Measurements from ENCODE around the gene NAT10. TPM values are rescaled to one million over a fixed set of nuclear protein-coding genes. Genes with fewer than 3 reads are reported as not detected.

Gene NAT10
- polyA plus RNA-seq, 1 of the 3 experiments (the other 2 are of a cell fraction), result 31.0 TPM

DNA sequence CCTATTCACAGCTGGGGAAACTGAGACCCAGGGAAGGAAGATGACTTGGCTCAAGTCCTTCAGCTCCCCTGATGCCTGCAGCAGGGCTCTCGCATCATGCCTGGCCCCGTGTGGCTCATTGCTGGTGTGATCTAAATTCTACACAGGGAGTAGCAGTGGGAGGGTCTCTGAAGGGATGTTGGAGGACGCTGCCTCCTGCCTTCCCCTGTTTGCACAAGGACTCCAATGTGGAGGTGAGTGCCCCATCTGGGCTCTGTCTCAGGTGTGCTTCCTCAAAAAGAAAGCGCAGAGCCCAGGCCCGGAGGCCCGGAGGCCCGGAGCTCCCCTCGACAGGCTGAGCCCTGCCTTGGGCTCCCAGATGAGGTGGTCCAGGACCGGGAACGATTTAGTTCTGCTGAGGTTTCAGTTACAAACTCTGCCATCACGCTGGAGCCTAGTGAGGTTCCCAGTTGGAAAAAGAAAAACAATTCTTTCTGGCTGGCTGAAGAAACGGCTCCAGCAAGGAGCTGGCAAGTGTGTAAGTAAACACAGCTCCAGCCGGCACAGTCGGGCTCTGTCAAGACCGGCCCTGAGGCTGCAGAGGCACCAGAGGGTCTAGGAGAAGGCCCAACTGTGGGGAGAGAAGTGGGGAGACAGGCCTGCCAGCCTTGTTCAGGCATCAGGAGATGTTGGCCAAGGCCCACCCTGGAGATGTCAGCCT lies 49.8 kb downstream of the NAT10 start:
- WGBS (ENCODE audit: low lambda C conversion rate), result 100% methylated on average over 4 of the region's 15 CpGs
- no peaks in the 10 kb centered on the region for H3K9me2 ChIP-seq
- H3K4me1 ChIP-seq (ENCODE audit: control insufficient read depth in 1 of 2, insufficient read depth in 2 of 2, low read depth in 1 of 2, low read length in 1 of 2), result peaks cover 0 to 50% of the 10 kb centered on the region in 2 experiments; a peak in 3 of 4 replicates
- no peaks in the 10 kb centered on the region for H3K9me3 ChIP-seq
- no peaks in the 10 kb centered on the region for H3F3A ChIP-seq (replicated peaks; ENCODE audit: insufficient read depth)
- no peak for DNase-seq
- no peaks in the 10 kb centered on the region for H3K79me2 ChIP-seq (ENCODE audit: insufficient read depth)
- H3K27me3 ChIP-seq (ENCODE audit: insufficient read depth), result no peaks in the 10 kb centered on the region
- TF ChIP-seq RXRA (IDR thresholded peaks at IDR 0.05; ENCODE audit: borderline replicate concordance, low read depth) (no peak), GATA2 (CRISPR knock-in tag; IDR thresholded peaks at IDR 0.05) (no peak), RCOR1 (IDR thresholded peaks at IDR 0.05; ENCODE audit: low read length) (no peak), NRF1 (IDR thresholded peaks at IDR 0.05; ENCODE audit: low read depth, low read length) (no peak), TEAD4 (IDR thresholded peaks at IDR 0.05; ENCODE audit: borderline replicate concordance, insufficient read depth) (no peak), FOXM1 (IDR thresholded peaks at IDR 0.05; ENCODE audit: low read depth) (no peak), SIN3A (IDR thresholded peaks at IDR 0.05; ENCODE audit: borderline replicate concordance, low read depth, low read length) (no peak), FOXJ3 (CRISPR knock-in tag; IDR thresholded peaks at IDR 0.05) (no peak), RFX5 (IDR thresholded peaks at IDR 0.05; ENCODE audit: low read length) (no peak)
- TF ChIP-seq, protein P1, sequence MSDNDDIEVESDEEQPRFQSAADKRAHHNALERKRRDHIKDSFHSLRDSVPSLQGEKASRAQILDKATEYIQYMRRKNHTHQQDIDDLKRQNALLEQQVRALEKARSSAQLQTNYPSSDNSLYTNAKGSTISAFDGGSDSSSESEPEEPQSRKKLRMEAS (IDR thresholded peaks at IDR 0.05; ENCODE audit: low read depth), result no peak
- TF ChIP-seq, protein P2, sequence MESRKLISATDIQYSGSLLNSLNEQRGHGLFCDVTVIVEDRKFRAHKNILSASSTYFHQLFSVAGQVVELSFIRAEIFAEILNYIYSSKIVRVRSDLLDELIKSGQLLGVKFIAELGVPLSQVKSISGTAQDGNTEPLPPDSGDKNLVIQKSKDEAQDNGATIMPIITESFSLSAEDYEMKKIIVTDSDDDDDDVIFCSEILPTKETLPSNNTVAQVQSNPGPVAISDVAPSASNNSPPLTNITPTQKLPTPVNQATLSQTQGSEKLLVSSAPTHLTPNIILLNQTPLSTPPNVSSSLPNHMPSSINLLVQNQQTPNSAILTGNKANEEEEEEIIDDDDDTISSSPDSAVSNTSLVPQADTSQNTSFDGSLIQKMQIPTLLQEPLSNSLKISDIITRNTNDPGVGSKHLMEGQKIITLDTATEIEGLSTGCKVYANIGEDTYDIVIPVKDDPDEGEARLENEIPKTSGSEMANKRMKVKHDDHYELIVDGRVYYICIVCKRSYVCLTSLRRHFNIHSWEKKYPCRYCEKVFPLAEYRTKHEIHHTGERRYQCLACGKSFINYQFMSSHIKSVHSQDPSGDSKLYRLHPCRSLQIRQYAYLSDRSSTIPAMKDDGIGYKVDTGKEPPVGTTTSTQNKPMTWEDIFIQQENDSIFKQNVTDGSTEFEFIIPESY (IDR thresholded peaks at IDR 0.05; ENCODE audit: borderline replicate concordance, low read depth), result no peak
- TF ChIP-seq, protein P3, sequence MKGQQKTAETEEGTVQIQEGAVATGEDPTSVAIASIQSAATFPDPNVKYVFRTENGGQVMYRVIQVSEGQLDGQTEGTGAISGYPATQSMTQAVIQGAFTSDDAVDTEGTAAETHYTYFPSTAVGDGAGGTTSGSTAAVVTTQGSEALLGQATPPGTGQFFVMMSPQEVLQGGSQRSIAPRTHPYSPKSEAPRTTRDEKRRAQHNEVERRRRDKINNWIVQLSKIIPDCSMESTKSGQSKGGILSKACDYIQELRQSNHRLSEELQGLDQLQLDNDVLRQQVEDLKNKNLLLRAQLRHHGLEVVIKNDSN (IDR thresholded peaks at IDR 0.05; ENCODE audit: borderline replicate concordance, low read depth), result no peak
- no peak overlapping the region; a peak in 1 of 4 replicates for H3K27ac ChIP-seq (ENCODE audit: low read depth in 2 of 2, low read length in 1 of 2)
- H4K20me1 ChIP-seq (ENCODE audit: insufficient read depth), result no peaks in the 10 kb centered on the region
- H3K36me3 ChIP-seq (replicated peaks in 1 of 2; ENCODE audit: control insufficient read depth in 1 of 2, insufficient read depth in 2 of 2, low read length in 1 of 2), result peaks cover 0 to 44% of the 10 kb centered on the region in 2 experiments
- CTCF ChIA-PET, result interaction anchor here (0.7 to 9.4 kb wide), 3 partner anchors 19 to 337 kb away, joined by 3 to 51 read pairs (median 4); partner anchors contain the start of gene ABTB2
- POLR2A ChIA-PET, result no interaction called here
- H3K9ac ChIP-seq, result no peak overlapping the region
- H3K4me2 ChIP-seq, result no peak overlapping the region
- H3K4me3 ChIP-seq (ENCODE audit: low read depth in 2 of 2, low read length in 1 of 2), result no peak overlapping the region
- no peak overlapping the region for H2AFZ ChIP-seq (ENCODE audit: low read depth)

DNA sequence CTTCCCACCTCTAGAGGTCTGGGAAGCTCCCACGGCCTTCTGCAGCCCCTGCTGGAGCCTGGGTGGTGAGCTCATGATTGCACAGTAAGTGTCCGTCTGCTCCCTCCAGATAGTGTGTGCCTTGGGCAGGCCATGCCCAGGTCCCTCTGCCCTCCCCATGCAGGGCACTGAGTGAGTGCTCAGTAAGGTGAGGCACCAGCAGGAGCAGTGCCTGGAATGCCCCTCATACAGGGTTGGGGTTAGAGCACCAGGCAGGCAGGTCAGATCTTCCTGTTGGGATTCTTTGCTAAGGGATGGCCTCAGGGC lies 50.3 kb downstream of the NAT10 start:
- peaks cover 0 to 44% of the 10 kb centered on the region in 2 experiments for H3K36me3 ChIP-seq (replicated peaks in 1 of 2; ENCODE audit: control insufficient read depth in 1 of 2, insufficient read depth in 2 of 2, low read length in 1 of 2)
- ChIA-PET POLR2A (no interaction called here), CTCF (interaction anchor here (0.7 to 9.4 kb wide), 3 partner anchors 18 to 337 kb away, joined by 3 to 51 read pairs (median 4); partner anchors contain the start of gene ABTB2)
- H2AFZ ChIP-seq (ENCODE audit: low read depth), result no peak overlapping the region
- H3K79me2 ChIP-seq (ENCODE audit: insufficient read depth), result no peaks in the 10 kb centered on the region
- peaks cover 0 to 46% of the 10 kb centered on the region in 2 experiments; a peak in 2 of 4 replicates for H3K4me1 ChIP-seq (ENCODE audit: control insufficient read depth in 1 of 2, insufficient read depth in 2 of 2, low read depth in 1 of 2, low read length in 1 of 2)
- no peaks in the 10 kb centered on the region for H3K27me3 ChIP-seq (ENCODE audit: insufficient read depth)
- H3K4me2 ChIP-seq, result no peak overlapping the region
- no peak overlapping the region for H3K4me3 ChIP-seq (ENCODE audit: low read depth in 2 of 2, low read length in 1 of 2)
- no peaks in the 10 kb centered on the region for H3K9me3 ChIP-seq
- no CpG with 5 or more reads among the region's 2 CpGs for WGBS (ENCODE audit: low lambda C conversion rate)
- H4K20me1 ChIP-seq (ENCODE audit: insufficient read depth), result no peaks in the 10 kb centered on the region
- H3K9me2 ChIP-seq, result no peaks in the 10 kb centered on the region
- no peak overlapping the region; a peak in 1 of 4 replicates for H3K27ac ChIP-seq (ENCODE audit: low read depth in 2 of 2, low read length in 1 of 2)
- no peak for DNase-seq
- no peaks in the 10 kb centered on the region for H3F3A ChIP-seq (replicated peaks; ENCODE audit: insufficient read depth)
- H3K9ac ChIP-seq, result no peak overlapping the region
- TF ChIP-seq GABPA (IDR thresholded peaks at IDR 0.05; ENCODE audit: low read depth) (no peak), GATA2 (CRISPR knock-in tag; IDR thresholded peaks at IDR 0.05) (no peak), RCOR1 (IDR thresholded peaks at IDR 0.05; ENCODE audit: low read length) (no peak), ELF1 (IDR thresholded peaks at IDR 0.05) (no peak), NRF1 (IDR thresholded peaks at IDR 0.05; ENCODE audit: low read depth, low read length) (no peak)
- TF ChIP-seq, protein P4, sequence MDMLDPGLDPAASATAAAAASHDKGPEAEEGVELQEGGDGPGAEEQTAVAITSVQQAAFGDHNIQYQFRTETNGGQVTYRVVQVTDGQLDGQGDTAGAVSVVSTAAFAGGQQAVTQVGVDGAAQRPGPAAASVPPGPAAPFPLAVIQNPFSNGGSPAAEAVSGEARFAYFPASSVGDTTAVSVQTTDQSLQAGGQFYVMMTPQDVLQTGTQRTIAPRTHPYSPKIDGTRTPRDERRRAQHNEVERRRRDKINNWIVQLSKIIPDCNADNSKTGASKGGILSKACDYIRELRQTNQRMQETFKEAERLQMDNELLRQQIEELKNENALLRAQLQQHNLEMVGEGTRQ (IDR thresholded peaks at IDR 0.05; ENCODE audit: borderline replicate concordance, low read depth, low read length), result no peak
- TF ChIP-seq, protein P5, sequence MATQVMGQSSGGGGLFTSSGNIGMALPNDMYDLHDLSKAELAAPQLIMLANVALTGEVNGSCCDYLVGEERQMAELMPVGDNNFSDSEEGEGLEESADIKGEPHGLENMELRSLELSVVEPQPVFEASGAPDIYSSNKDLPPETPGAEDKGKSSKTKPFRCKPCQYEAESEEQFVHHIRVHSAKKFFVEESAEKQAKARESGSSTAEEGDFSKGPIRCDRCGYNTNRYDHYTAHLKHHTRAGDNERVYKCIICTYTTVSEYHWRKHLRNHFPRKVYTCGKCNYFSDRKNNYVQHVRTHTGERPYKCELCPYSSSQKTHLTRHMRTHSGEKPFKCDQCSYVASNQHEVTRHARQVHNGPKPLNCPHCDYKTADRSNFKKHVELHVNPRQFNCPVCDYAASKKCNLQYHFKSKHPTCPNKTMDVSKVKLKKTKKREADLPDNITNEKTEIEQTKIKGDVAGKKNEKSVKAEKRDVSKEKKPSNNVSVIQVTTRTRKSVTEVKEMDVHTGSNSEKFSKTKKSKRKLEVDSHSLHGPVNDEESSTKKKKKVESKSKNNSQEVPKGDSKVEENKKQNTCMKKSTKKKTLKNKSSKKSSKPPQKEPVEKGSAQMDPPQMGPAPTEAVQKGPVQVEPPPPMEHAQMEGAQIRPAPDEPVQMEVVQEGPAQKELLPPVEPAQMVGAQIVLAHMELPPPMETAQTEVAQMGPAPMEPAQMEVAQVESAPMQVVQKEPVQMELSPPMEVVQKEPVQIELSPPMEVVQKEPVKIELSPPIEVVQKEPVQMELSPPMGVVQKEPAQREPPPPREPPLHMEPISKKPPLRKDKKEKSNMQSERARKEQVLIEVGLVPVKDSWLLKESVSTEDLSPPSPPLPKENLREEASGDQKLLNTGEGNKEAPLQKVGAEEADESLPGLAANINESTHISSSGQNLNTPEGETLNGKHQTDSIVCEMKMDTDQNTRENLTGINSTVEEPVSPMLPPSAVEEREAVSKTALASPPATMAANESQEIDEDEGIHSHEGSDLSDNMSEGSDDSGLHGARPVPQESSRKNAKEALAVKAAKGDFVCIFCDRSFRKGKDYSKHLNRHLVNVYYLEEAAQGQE (IDR thresholded peaks at IDR 0.05; ENCODE audit: low read depth, low read length), result no peak
- TF ChIP-seq, protein P2 (IDR thresholded peaks at IDR 0.05; ENCODE audit: borderline replicate concordance, low read depth), result no peak

All from SK-N-SH (cell line).